ENCODE data around the gene SLC7A8.

DNA sequence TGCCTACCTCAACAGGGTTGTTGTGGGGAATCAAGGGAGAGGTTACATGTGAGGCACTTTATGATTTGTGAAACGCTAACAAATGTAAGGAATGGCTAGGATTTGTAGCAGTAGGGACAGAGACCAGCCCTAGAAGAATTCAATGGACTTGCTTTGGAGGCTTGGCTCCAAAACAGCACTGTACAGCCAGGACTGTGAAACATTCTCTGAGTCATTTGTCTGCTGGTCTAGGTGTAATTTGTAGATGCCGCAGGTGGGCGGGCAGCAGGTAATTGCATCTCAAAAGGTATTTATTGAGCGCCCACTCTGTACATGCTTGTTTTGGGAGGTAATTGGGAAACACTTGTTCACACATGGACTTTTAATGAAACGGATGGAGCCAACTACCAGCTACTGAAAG is 11.4 kb downstream of the SLC7A8 start:
- TF ChIP-seq, protein P1, sequence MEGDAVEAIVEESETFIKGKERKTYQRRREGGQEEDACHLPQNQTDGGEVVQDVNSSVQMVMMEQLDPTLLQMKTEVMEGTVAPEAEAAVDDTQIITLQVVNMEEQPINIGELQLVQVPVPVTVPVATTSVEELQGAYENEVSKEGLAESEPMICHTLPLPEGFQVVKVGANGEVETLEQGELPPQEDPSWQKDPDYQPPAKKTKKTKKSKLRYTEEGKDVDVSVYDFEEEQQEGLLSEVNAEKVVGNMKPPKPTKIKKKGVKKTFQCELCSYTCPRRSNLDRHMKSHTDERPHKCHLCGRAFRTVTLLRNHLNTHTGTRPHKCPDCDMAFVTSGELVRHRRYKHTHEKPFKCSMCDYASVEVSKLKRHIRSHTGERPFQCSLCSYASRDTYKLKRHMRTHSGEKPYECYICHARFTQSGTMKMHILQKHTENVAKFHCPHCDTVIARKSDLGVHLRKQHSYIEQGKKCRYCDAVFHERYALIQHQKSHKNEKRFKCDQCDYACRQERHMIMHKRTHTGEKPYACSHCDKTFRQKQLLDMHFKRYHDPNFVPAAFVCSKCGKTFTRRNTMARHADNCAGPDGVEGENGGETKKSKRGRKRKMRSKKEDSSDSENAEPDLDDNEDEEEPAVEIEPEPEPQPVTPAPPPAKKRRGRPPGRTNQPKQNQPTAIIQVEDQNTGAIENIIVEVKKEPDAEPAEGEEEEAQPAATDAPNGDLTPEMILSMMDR (optimal IDR thresholded peaks at IDR 0.05 in 1 of 3, IDR thresholded peaks at IDR 0.05 in 1 of 3, conservative IDR thresholded peaks at IDR 0.05 in 1 of 3; ENCODE audit: extremely low read depth in 1 of 3, insufficient read depth in 2 of 3, low read length in 3 of 3) = no peak
- no peak for TF ChIP-seq EZH2 (IDR thresholded peaks at IDR 0.05; ENCODE audit: low read length)

Measured in keratinocyte (primary cell).